A549 (cell line): ENCODE results near the gene HOOK2. TPM values are rescaled to one million over a fixed set of nuclear protein-coding genes. Genes with fewer than 3 reads are reported as not detected.

Source experiments
- BHLHE40 ChIP-seq: IDR thresholded peaks from 2 replicates; pipeline ENCODE4 v1.6.1; 2012; ENCODE audit warnings: low read depth, low read length, inconsistent platforms
- CBX2 ChIP-seq: fragments of 200-600 bp; sonication (generic); IDR thresholded peaks from 2 replicates; pipeline ENCODE4 v1.6.1; 2016; ENCODE audit warnings: low read depth, mild to moderate bottlenecking, borderline replicate concordance
- CBX8 ChIP-seq: fragments of 200-600 bp; sonication (generic); IDR thresholded peaks from 2 replicates; pipeline ENCODE4 v1.6.1; 2016
- ESRRA ChIP-seq: fragments of 150-350 bp; IDR thresholded peaks from 2 replicates; pipeline ENCODE4 v1.6.1; 2014; ENCODE audit warnings: mild to moderate bottlenecking, low read length, borderline replicate concordance
- FOSB ChIP-seq: fragments of 250-450 bp; sonication (Bioruptor Pico); IDR thresholded peaks from 2 replicates; pipeline ENCODE4 v1.5.0; 2020; ENCODE audit warnings: mild to moderate bottlenecking, moderate library complexity
- FOXS1 ChIP-seq: fragments of 250-450 bp; sonication (Bioruptor Pico); IDR thresholded peaks from 2 replicates; pipeline ENCODE4 v1.5.0; 2020; ENCODE audit warnings: mild to moderate bottlenecking, moderate library complexity
- HDAC2 ChIP-seq: fragments of 200-600 bp; sonication (generic); IDR thresholded peaks from 2 replicates; pipeline ENCODE4 v1.6.1; 2016
- HOXB5 ChIP-seq: fragments of 250-450 bp; sonication (Bioruptor Pico); IDR thresholded peaks from 2 replicates; pipeline ENCODE4 v1.5.0; 2020; ENCODE audit warnings: mild to moderate bottlenecking, moderate library complexity
- JUNB ChIP-seq: fragments of >200 bp; sonication (Bioruptor Twin); formaldehyde crosslinking; IDR thresholded peaks from 2 replicates; pipeline ENCODE4 v1.6.1; 2016
- MAZ ChIP-seq: fragments of 150-350 bp; IDR thresholded peaks from 2 replicates; pipeline ENCODE4 v1.6.1; 2014; ENCODE audit warnings: antibody characterized with exemption, low read depth, low read length, borderline replicate concordance
- MYC ChIP-seq: IDR thresholded peaks from 2 replicates; pipeline ENCODE4 v1.6.1; 2012; ENCODE audit warnings: mild to moderate bottlenecking, inconsistent platforms, low read length, improper control_type of control experiment, borderline replicate concordance
- NPAS2 ChIP-seq: fragments of 250-450 bp; sonication (Bioruptor Pico); IDR thresholded peaks from 2 replicates; pipeline ENCODE4 v1.8.0; 2022; ENCODE audit warnings: mild to moderate bottlenecking, moderate library complexity, borderline replicate concordance
- POLR2A ChIP-seq: IDR thresholded peaks from 2 replicates; pipeline ENCODE4 v1.6.1; 2012; ENCODE audit warnings: mild to moderate bottlenecking, low read length
- POLR2AphosphoS2 ChIP-seq: conservative IDR thresholded peaks from 2 replicates; pipeline ENCODE4 v1.6.1; 2012; ENCODE audit warnings: low read length, improper control_type of control experiment, inconsistent platforms
- RARB ChIP-seq: fragments of 250-450 bp; sonication (Bioruptor Pico); IDR thresholded peaks from 2 replicates; pipeline ENCODE4 v1.8.0; 2021; ENCODE audit warnings: mild to moderate bottlenecking, moderate library complexity
- RNF2 ChIP-seq: fragments of 200-600 bp; sonication (generic); IDR thresholded peaks from 2 replicates; pipeline ENCODE4 v1.6.1; 2016; ENCODE audit warnings: low read depth, mild to moderate bottlenecking, antibody characterized with exemption, moderate library complexity, borderline replicate concordance
- ZC3H11A ChIP-seq: fragments of 450-650 bp; IDR thresholded peaks from 2 replicates; pipeline ENCODE4 v1.6.1; 2014; ENCODE audit warnings: antibody characterized with exemption, mild to moderate bottlenecking
- polyA plus RNA-seq, 4 experiments: library from polyadenylated mRNA; depleted of rRNA in 3 of 4; stranded (reverse); fragments of >200 nt; fragmentation: RNase III in 1 of 4; extraction: RNeasy Plus Mini Kit Qiagen cat#74134 plus additional on column Dnase treatment in 1 of 4; gene quantifications; 2 replicates in 3 of 4; 3 replicates in 1 of 4; pipeline ENCODE4 v1.2.3, GENCODE V29; 2011 to 2017
- TF ChIP-seq, protein P1 (sequence below): fragments of >200 bp; sonication (Bioruptor Twin); formaldehyde crosslinking; IDR thresholded peaks from 3 replicates; pipeline ENCODE4 v1.6.1; 2016
- TF ChIP-seq, protein P2 (sequence below): fragments of 250-450 bp; sonication (Bioruptor Pico); IDR thresholded peaks from 2 replicates; pipeline ENCODE4 v1.5.0; 2021; ENCODE audit warnings: mild to moderate bottlenecking, moderate library complexity, borderline replicate concordance
- TF ChIP-seq, protein P3 (sequence below): IDR thresholded peaks from 2 replicates; pipeline ENCODE4 v1.6.1; 2012; ENCODE audit warnings: low read depth, borderline replicate concordance
- TF ChIP-seq, protein P4 (sequence below): IDR thresholded peaks from 2 replicates; pipeline ENCODE4 v1.6.1; 2012
- TF ChIP-seq, protein P5 (sequence below): IDR thresholded peaks from 2 replicates; pipeline ENCODE4 v1.6.1; 2012
- TF ChIP-seq, protein P6 (sequence below): fragments of >200 bp; sonication (Bioruptor Twin); formaldehyde crosslinking; IDR thresholded peaks from 3 replicates; pipeline ENCODE4 v1.5.1; 2016

Gene HOOK2
- polyA plus RNA-seq, 2 of the 4 experiments (the other 2 are of a cell fraction) = 8.3 to 21.5 TPM

DNA sequence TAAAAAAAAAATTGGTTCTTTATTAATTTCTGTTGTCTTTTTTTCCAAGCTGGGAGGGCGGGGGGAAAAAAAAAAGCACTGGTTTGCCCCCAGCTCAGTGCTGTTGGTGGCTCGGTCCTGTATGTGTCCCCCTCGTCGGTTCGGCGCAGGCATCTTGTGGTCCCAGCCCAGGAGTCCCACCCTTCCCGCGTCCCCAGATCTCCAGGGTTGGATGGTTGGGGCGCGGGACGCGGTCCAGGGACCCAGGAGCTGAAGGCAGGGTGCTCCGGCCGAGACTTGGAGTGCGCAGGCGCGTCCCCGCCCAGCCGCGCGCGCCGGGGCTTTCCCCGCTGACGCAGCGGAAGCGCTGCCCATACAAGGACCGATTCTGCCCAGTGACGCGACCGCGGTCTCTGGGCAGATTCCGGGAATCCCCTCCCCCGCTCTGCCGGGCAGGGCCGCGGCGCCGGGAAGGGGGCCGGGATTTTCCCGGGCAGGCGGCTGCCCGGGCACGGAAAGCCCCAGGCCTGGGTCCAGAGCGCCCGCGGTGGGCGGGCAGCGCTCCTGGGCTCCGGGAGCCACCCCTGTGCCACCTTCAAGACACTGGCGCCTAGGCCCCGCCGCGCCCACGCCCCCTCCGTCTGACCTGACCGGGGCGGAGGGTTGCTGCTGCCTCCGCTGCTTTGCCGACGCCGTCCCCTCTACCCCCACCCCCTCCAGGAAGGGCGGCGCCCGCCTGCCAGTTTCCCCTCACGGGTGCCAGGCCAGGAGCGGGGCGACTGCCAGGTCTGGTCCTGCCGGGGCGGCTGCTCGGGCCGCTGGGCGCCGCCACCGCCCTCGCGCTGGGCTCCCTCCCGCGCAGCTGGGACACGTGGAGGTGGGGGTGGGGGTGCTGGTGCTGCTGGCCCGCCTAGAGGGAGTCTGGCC lies 18.2 kb upstream of the HOOK2 start (continued):
- TF ChIP-seq MAZ (peak; percentile 52; the same call in 1 of the 2 replicates), NPAS2 (no peak), ESRRA (no peak), RARB (CRISPR knock-in tag) (peak; percentile 44; the same call in 1 of the 2 replicates), POLR2AphosphoS2 (peak; percentile 99), FOXS1 (CRISPR knock-in tag) (0 out of 2 replicates have a peak, but pooled peaks have one; percentile 16), CBX8 (no peak), BHLHE40 (no peak), CBX2 (no peak), MYC (peak; percentile 80), HDAC2 (no peak), RNF2 (no peak), HOXB5 (peak; percentile 70; the same call in 1 of the 2 replicates), POLR2A (peak; percentile 34), FOSB (CRISPR knock-in tag) (peak; percentile 97), ZC3H11A (no peak), JUNB (no peak)
- TF ChIP-seq, protein P1, sequence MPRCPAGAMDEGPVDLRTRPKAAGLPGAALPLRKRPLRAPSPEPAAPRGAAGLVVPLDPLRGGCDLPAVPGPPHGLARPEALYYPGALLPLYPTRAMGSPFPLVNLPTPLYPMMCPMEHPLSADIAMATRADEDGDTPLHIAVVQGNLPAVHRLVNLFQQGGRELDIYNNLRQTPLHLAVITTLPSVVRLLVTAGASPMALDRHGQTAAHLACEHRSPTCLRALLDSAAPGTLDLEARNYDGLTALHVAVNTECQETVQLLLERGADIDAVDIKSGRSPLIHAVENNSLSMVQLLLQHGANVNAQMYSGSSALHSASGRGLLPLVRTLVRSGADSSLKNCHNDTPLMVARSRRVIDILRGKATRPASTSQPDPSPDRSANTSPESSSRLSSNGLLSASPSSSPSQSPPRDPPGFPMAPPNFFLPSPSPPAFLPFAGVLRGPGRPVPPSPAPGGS = peak; percentile 26; the same call in 2 of the 3 replicates
- TF ChIP-seq, protein P2, sequence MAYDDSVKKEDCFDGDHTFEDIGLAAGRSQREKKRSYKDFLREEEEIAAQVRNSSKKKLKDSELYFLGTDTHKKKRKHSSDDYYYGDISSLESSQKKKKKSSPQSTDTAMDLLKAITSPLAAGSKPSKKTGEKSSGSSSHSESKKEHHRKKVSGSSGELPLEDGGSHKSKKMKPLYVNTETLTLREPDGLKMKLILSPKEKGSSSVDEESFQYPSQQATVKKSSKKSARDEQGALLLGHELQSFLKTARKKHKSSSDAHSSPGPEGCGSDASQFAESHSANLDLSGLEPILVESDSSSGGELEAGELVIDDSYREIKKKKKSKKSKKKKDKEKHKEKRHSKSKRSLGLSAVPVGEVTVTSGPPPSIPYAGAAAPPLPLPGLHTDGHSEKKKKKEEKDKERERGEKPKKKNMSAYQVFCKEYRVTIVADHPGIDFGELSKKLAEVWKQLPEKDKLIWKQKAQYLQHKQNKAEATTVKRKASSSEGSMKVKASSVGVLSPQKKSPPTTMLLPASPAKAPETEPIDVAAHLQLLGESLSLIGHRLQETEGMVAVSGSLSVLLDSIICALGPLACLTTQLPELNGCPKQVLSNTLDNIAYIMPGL (CRISPR knock-in tag) = peak; percentile 97
- TF ChIP-seq, protein P3, sequence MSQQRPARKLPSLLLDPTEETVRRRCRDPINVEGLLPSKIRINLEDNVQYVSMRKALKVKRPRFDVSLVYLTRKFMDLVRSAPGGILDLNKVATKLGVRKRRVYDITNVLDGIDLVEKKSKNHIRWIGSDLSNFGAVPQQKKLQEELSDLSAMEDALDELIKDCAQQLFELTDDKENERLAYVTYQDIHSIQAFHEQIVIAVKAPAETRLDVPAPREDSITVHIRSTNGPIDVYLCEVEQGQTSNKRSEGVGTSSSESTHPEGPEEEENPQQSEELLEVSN = peak; percentile 90
- TF ChIP-seq, protein P4, sequence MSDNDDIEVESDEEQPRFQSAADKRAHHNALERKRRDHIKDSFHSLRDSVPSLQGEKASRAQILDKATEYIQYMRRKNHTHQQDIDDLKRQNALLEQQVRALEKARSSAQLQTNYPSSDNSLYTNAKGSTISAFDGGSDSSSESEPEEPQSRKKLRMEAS = peak; percentile 92
- TF ChIP-seq, protein P5, sequence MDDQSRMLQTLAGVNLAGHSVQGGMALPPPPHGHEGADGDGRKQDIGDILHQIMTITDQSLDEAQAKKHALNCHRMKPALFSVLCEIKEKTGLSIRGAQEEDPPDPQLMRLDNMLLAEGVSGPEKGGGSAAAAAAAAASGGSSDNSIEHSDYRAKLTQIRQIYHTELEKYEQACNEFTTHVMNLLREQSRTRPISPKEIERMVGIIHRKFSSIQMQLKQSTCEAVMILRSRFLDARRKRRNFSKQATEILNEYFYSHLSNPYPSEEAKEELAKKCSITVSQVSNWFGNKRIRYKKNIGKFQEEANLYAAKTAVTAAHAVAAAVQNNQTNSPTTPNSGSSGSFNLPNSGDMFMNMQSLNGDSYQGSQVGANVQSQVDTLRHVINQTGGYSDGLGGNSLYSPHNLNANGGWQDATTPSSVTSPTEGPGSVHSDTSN = peak; percentile 79
- TF ChIP-seq, protein P6, sequence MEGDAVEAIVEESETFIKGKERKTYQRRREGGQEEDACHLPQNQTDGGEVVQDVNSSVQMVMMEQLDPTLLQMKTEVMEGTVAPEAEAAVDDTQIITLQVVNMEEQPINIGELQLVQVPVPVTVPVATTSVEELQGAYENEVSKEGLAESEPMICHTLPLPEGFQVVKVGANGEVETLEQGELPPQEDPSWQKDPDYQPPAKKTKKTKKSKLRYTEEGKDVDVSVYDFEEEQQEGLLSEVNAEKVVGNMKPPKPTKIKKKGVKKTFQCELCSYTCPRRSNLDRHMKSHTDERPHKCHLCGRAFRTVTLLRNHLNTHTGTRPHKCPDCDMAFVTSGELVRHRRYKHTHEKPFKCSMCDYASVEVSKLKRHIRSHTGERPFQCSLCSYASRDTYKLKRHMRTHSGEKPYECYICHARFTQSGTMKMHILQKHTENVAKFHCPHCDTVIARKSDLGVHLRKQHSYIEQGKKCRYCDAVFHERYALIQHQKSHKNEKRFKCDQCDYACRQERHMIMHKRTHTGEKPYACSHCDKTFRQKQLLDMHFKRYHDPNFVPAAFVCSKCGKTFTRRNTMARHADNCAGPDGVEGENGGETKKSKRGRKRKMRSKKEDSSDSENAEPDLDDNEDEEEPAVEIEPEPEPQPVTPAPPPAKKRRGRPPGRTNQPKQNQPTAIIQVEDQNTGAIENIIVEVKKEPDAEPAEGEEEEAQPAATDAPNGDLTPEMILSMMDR = no peak
